Epithelial cell of proximal tubule (primary cell): Measurements from ENCODE around the gene WDR5B. TPM values are rescaled to one million over a fixed set of nuclear protein-coding genes. Genes with fewer than 3 reads are reported as not detected.

Source experiments
- DNase-seq: peaks from one replicate; pipeline ENCODE4 v3.0.0-alpha.2; 2011; ENCODE audit warnings: low read depth
- H3K4me3 ChIP-seq: 2 replicates; pipeline ENCODE4 v1.5.1; 2011; ENCODE audit warnings: low read depth, mild to moderate bottlenecking, low read length
- total RNA-seq: library from RNA; depleted of rRNA; stranded (reverse); fragments of >200 nt; gene quantifications from 2 replicates; pipeline ENCODE4 v1.2.3, GENCODE V29; 2015
- TF ChIP-seq, protein P1 (sequence below): conservative IDR thresholded peaks from 2 replicates; pipeline ENCODE4 v1.5.1; 2012; ENCODE audit warnings: low read depth, mild to moderate bottlenecking, low read length

Gene WDR5B
- total RNA-seq, 1 donor from 2014 or later = 1.3 TPM

DNA sequence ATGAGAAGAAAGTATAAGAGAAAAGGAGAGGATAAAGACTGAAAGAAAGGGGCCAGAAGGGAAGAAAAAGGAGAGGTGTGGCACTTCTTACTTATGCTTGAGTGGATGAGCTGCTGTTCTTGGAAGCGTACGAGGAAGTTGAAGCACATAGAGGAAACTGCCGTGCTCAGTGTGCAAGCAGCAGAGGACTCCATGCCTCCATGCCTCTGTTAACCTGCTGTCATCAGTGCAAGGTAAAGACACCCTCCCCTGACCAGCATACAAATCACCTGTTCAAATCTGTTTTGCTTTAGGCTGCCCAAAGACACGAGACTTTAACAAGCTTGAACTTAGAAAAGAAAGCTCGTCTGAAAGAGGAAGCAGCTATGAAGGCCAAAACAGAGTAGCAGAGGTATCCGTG, 6.4 kb downstream of the WDR5B start:
- DNase-seq = no peak
- TF ChIP-seq, protein P1, sequence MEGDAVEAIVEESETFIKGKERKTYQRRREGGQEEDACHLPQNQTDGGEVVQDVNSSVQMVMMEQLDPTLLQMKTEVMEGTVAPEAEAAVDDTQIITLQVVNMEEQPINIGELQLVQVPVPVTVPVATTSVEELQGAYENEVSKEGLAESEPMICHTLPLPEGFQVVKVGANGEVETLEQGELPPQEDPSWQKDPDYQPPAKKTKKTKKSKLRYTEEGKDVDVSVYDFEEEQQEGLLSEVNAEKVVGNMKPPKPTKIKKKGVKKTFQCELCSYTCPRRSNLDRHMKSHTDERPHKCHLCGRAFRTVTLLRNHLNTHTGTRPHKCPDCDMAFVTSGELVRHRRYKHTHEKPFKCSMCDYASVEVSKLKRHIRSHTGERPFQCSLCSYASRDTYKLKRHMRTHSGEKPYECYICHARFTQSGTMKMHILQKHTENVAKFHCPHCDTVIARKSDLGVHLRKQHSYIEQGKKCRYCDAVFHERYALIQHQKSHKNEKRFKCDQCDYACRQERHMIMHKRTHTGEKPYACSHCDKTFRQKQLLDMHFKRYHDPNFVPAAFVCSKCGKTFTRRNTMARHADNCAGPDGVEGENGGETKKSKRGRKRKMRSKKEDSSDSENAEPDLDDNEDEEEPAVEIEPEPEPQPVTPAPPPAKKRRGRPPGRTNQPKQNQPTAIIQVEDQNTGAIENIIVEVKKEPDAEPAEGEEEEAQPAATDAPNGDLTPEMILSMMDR = no peak

DNA sequence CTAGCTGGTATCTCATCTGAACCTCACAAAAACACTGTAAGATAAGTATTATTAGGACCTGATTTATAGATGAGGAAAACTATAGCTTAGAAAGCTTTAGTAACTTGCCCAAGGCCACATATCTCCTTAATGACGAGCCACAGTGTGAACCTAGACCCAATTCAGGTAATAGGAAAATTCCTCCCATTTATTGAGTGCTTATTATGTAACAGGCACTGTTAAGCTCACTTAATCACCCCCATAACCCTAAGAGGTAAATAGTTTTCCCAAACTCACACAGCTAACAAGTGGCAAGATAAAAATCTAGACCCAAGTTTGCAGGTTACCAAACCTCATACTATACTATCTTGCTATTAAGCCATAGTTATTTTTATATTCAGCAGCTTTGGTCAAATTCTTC, 7.9 kb downstream of the WDR5B start:
- no peak overlapping the region for H3K4me3 ChIP-seq
- TF ChIP-seq, protein P1 = no peak
- DNase-seq = no peak

More for the DNA sequence above, 6.4 kb downstream of the WDR5B start:
- H3K4me3 ChIP-seq = no peak overlapping the region

DNA sequence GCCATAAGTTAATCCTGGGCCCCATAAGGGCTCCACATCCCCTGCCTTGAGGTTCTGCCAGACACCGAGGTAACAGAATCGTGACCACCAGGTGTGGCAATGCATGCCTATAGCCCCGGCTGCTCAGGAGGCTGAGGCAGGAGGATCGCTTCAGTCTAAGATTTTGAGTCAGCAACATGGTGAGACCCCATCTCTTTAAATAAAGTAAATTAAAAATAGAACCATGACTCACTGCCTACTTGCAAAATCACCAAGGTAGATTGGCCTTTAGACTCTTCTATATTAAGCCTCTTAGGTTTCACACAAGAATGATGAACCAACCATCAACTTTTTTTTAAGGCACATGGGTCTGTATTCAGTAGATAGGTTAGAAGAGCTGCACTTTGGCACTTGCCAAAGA, 9.7 kb downstream of the WDR5B start:
- TF ChIP-seq, protein P1 = no peak
- H3K4me3 ChIP-seq = no peak overlapping the region
- no peak for DNase-seq

DNA sequence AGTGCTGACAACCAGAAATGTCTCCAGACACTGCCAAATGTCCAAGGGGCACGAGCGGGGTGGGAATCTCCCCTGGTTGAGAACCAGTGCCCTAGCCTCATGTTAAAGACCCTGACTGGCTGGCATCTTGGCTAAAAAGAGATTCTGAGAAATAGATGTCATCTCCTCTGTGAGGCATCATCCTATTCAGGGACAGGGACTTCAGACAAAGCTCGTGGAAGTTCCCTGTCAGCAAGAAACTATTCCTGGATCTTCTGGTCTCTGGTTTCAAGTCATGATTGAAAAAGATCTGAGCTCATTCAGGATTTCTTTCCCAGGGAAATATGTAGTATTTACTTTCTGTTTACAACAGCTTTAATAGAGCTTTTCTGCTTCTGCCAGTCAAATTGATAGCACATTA, 10.8 kb downstream of the WDR5B start:
- no peak overlapping the region for H3K4me3 ChIP-seq
- TF ChIP-seq, protein P1 = no peak
- DNase-seq = no peak

DNA sequence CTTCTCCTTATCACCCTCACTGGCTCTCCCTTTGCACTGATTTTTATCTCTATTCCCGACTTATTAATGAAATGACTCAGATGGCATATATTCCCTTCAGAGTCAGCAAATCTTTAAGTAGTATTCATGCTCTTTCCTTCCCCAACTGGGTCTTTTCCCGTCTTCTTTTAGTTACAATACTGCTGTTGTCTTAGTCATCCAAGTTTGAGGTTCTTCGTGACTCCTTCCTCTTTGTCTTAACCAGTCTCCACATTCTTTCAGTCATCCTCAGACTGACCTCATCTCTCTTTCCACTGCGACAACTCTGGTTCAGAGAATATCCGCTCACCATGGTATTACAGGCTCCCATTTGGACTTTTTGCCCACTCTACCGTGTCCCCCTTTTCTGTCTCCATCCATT, 12.4 kb downstream of the WDR5B start:
- no peak overlapping the region for H3K4me3 ChIP-seq
- TF ChIP-seq, protein P1 = no peak
- no peak for DNase-seq

DNA sequence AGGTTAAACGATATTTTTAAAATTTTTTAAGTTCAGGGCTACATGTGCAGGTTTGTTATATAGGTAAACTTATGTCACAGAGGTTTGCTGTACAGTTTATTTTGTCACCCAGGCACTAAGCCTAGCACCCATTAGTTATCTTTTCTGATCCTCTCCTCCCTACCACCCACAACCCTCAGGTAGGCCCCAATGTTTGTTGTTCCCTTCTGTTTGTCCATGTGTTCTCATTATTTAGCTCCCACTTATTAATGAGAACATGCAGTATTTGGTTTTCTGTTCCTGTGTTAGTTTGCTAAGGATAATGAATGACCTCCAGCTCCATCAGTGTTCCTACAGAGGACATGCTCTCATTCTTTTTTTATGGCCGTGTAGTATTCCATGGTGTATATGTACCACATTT, 16.9 kb downstream of the WDR5B start:
- DNase-seq = no peak
- TF ChIP-seq, protein P1 = no peak
- H3K4me3 ChIP-seq = no peak overlapping the region

DNA sequence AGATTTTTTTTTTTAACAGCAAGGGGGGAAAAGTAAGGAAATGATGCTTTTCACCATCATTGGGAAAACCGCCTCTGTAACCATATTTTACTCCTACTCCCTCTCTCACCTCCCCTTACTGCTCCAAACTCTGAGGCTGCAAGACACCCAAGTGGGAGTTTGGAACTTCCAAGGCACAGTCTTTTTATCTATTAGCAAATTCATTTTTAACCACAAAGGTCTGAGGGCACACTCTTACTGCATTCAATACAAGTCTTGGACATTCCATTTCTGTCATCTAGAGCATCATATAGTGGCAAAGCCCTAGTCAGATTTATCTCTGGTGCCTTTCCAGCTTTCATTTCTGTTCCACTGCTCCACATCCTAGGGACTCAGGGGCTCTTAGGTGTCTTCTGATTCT, 18.7 kb downstream of the WDR5B start:
- H3K4me3 ChIP-seq = no peak overlapping the region
- DNase-seq = no peak
- TF ChIP-seq, protein P1 = no peak
